Colonic mucosa (tissue), 4 donors: ENCODE measurements around the gene C1QTNF7. TPM values are rescaled to one million over a fixed set of nuclear protein-coding genes. Genes with fewer than 3 reads are reported as not detected.

Experiments used
- DNase-seq: peaks from one replicate; pipeline ENCODE4 v3.0.0-alpha.2; 2020
- H3K27ac ChIP-seq: fragments of 200-600 bp; one replicate; pipeline ENCODE4 v1.8.0; 2021
- H3K27me3 ChIP-seq: fragments of 200-600 bp; one replicate; pipeline ENCODE4 v1.8.0; 2021
- H3K36me3 ChIP-seq: fragments of 200-600 bp; one replicate; pipeline ENCODE4 v1.8.0; 2021
- H3K4me1 ChIP-seq: fragments of 200-600 bp; one replicate; pipeline ENCODE4 v1.8.0; 2021; ENCODE audit warnings: mild to moderate bottlenecking
- H3K4me3 ChIP-seq: fragments of 200-600 bp; one replicate; pipeline ENCODE4 v1.8.0; 2021
- H3K9ac ChIP-seq, 2 donors: one replicate each; pipeline ENCODE4 v1.7.0; 2013; ENCODE audit warnings: control low read depth in 2 of 2, low read depth in 2 of 2, low read length in 2 of 2
- H3K9me3 ChIP-seq: fragments of 200-600 bp; one replicate; pipeline ENCODE4 v1.8.0; 2021
- CTCF ChIP-seq: fragments of 200-600 bp; IDR thresholded peaks from one replicate; pipeline ENCODE4 v1.8.0; 2022; ENCODE audit warnings: antibody characterized with exemption, mild to moderate bottlenecking
- intact Hi-C: fragments of 100-400 bp; cut with DNase I; formaldehyde crosslinking; loops from one replicate; pipeline ENCODE4 v1.14.1; 2022
- total RNA-seq, 2 donors: library from RNA; stranded (reverse); fragmentation: NEBNext Ultra II Directional in 1 of 2; extraction: Animal tissue kit (Norgen Biotek cat#: 25700) in 1 of 2; gene quantifications; one replicate each; pipeline ENCODE4 v1.2.1, GENCODE V29; 2021
- donor health status: healthy.
- donor health status: DM: no; HTN: no; CAD: no.
- donor health status: DM: no; HTN: no; CAD: no.

The C1QTNF7 gene
- total RNA-seq, 2 donors from 2014 or later, result 0.94 to 4.2 TPM

- H3K9ac ChIP-seq, result no peak overlapping the region
- intact Hi-C loops, result no loop called here
These were observed 6.3 kb downstream of the C1QTNF7 start for GRCh38 chr4:15434091-15434490.

GRCh38 chr4:15434676-15435075 is 6.8 kb downstream of the C1QTNF7 start:
- no peaks in the 10 kb centered on the region for H3K9me3 ChIP-seq
- no peak overlapping the region for H3K9ac ChIP-seq
- no peaks in the 10 kb centered on the region for H3K4me1 ChIP-seq
- no peak overlapping the region for H3K27ac ChIP-seq
- no peak for TF ChIP-seq CTCF
- no peaks in the 10 kb centered on the region for H3K36me3 ChIP-seq
- intact Hi-C loops, result no loop called here
- no peak overlapping the region for H3K4me3 ChIP-seq
- H3K27me3 ChIP-seq, result no peaks in the 10 kb centered on the region
- DNase-seq, result no peak

More at GRCh38 chr4:15434091-15434490, 6.3 kb downstream of the C1QTNF7 start:
- Histone ChIP-seq H3K4me1 (no peaks in the 10 kb centered on the region), H3K27ac (no peak overlapping the region), H3K9me3 (no peaks in the 10 kb centered on the region), H3K36me3 (no peaks in the 10 kb centered on the region), H3K27me3 (no peaks in the 10 kb centered on the region), H3K4me3 (no peak overlapping the region)
- no peak for DNase-seq
- no peak for TF ChIP-seq CTCF

GRCh38 chr4:15436513-15436912 is 8.7 kb downstream of the C1QTNF7 start:
- Histone ChIP-seq H3K4me1 (no peaks in the 10 kb centered on the region), H3K27ac (no peak overlapping the region), H3K9me3 (no peaks in the 10 kb centered on the region), H3K36me3 (no peaks in the 10 kb centered on the region), H3K27me3 (no peaks in the 10 kb centered on the region), H3K9ac (no peak overlapping the region), H3K4me3 (no peak overlapping the region)
- TF ChIP-seq CTCF, result no peak
- intact Hi-C loops, result no loop called here
- no peak for DNase-seq

GRCh38 chr4:15438939-15439524 is 11.2 kb downstream of the C1QTNF7 start:
- Histone ChIP-seq H3K27me3 (no peaks in the 10 kb centered on the region), H3K27ac (no peak overlapping the region), H3K4me3 (no peak overlapping the region), H3K36me3 (no peaks in the 10 kb centered on the region), H3K9ac (no peak overlapping the region), H3K9me3 (no peaks in the 10 kb centered on the region), H3K4me1 (no peaks in the 10 kb centered on the region)
- no peak for TF ChIP-seq CTCF
- intact Hi-C loops, result no loop called here
- no peak for DNase-seq

- Histone ChIP-seq H3K36me3 (no peaks in the 10 kb centered on the region), H3K4me3 (no peak overlapping the region), H3K9ac (no peak overlapping the region), H3K27me3 (no peaks in the 10 kb centered on the region), H3K9me3 (no peaks in the 10 kb centered on the region), H3K4me1 (no peaks in the 10 kb centered on the region), H3K27ac (no peak overlapping the region)
- no peak for DNase-seq
- intact Hi-C loops, result no loop called here
- no peak for TF ChIP-seq CTCF
These were observed 15.7 kb downstream of the C1QTNF7 start for GRCh38 chr4:15443371-15444160.
